Colonic mucosa (tissue), 4 donors: ENCODE data around the gene SEC22A. TPM values are rescaled to one million over a fixed set of nuclear protein-coding genes. Genes with fewer than 3 reads are reported as not detected.

Source experiments
- DNase-seq: peaks from one replicate; pipeline ENCODE4 v3.0.0-alpha.2; 2020
- H3K27ac ChIP-seq: fragments of 200-600 bp; one replicate; pipeline ENCODE4 v1.8.0; 2021
- H3K27me3 ChIP-seq: fragments of 200-600 bp; one replicate; pipeline ENCODE4 v1.8.0; 2021
- H3K36me3 ChIP-seq: fragments of 200-600 bp; one replicate; pipeline ENCODE4 v1.8.0; 2021
- H3K4me1 ChIP-seq: fragments of 200-600 bp; one replicate; pipeline ENCODE4 v1.8.0; 2021; ENCODE audit warnings: mild to moderate bottlenecking
- H3K4me3 ChIP-seq: fragments of 200-600 bp; one replicate; pipeline ENCODE4 v1.8.0; 2021
- H3K9ac ChIP-seq, 2 donors: one replicate each; pipeline ENCODE4 v1.7.0; 2013; ENCODE audit warnings: control low read depth in 2 of 2, low read depth in 2 of 2, low read length in 2 of 2
- H3K9me3 ChIP-seq: fragments of 200-600 bp; one replicate; pipeline ENCODE4 v1.8.0; 2021
- CTCF ChIP-seq: fragments of 200-600 bp; IDR thresholded peaks from one replicate; pipeline ENCODE4 v1.8.0; 2022; ENCODE audit warnings: antibody characterized with exemption, mild to moderate bottlenecking
- intact Hi-C: fragments of 100-400 bp; cut with DNase I; formaldehyde crosslinking; loops from one replicate; pipeline ENCODE4 v1.14.1; 2022
- total RNA-seq, 2 donors: library from RNA; stranded (reverse); fragmentation: NEBNext Ultra II Directional in 1 of 2; extraction: Animal tissue kit (Norgen Biotek cat#: 25700) in 1 of 2; gene quantifications; one replicate each; pipeline ENCODE4 v1.2.1, GENCODE V29; 2021
- donor health status: healthy.
- donor health status: DM: no; HTN: no; CAD: no.
- donor health status: DM: no; HTN: no; CAD: no.

SEC22A gene
- total RNA-seq, 2 donors from 2014 or later: 15.6 to 18.7 TPM

GRCh38 chr3:123311201-123311600, 109.5 kb downstream of the SEC22A start:
- intact Hi-C loops: no loop called here
- Histone ChIP-seq H3K36me3 (no peaks in the 10 kb centered on the region), H3K4me1 (no peaks in the 10 kb centered on the region), H3K4me3 (no peak overlapping the region), H3K27ac (no peak overlapping the region), H3K9me3 (no peaks in the 10 kb centered on the region), H3K9ac (no peak overlapping the region), H3K27me3 (no peaks in the 10 kb centered on the region)
- no peak for TF ChIP-seq CTCF
- no peak for DNase-seq

GRCh38 chr3:123312331-123313265, 110.9 kb downstream of the SEC22A start:
- intact Hi-C loops: no loop called here
- Histone ChIP-seq H3K4me3 (no peak overlapping the region), H3K27ac (no peak overlapping the region), H3K36me3 (no peaks in the 10 kb centered on the region), H3K27me3 (no peaks in the 10 kb centered on the region), H3K9ac (no peak overlapping the region), H3K9me3 (no peaks in the 10 kb centered on the region), H3K4me1 (no peaks in the 10 kb centered on the region)
- DNase-seq: no peak
- no peak for TF ChIP-seq CTCF

DNA sequence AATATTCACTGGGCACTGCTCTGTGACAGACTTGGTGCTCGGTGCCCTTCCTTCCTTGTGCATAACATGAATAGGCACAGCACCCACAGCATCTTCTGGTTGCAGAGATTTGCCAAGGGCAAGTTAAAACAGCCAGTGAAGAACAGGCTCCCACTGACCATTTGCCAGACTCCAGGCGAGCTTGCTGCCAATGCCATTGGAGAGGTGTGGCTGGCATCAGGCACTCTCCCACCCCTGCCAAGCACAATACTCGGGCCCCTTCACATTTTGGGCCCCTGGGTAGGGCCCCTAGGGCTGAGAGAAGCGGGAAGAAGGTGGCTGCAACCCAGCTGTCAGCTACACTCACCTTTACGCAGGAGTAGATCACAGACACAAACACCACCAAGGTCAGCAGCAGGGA, 112.1 kb downstream of the SEC22A start:
- no peak overlapping the region for H3K27ac ChIP-seq
- no peak for DNase-seq
- no peak overlapping the region for H3K9ac ChIP-seq
- intact Hi-C loops: no loop called here
- no peaks in the 10 kb centered on the region for H3K4me1 ChIP-seq
- no peak overlapping the region for H3K4me3 ChIP-seq
- H3K9me3 ChIP-seq: no peaks in the 10 kb centered on the region
- no peaks in the 10 kb centered on the region for H3K27me3 ChIP-seq
- H3K36me3 ChIP-seq: no peaks in the 10 kb centered on the region
- no peak for TF ChIP-seq CTCF

DNA sequence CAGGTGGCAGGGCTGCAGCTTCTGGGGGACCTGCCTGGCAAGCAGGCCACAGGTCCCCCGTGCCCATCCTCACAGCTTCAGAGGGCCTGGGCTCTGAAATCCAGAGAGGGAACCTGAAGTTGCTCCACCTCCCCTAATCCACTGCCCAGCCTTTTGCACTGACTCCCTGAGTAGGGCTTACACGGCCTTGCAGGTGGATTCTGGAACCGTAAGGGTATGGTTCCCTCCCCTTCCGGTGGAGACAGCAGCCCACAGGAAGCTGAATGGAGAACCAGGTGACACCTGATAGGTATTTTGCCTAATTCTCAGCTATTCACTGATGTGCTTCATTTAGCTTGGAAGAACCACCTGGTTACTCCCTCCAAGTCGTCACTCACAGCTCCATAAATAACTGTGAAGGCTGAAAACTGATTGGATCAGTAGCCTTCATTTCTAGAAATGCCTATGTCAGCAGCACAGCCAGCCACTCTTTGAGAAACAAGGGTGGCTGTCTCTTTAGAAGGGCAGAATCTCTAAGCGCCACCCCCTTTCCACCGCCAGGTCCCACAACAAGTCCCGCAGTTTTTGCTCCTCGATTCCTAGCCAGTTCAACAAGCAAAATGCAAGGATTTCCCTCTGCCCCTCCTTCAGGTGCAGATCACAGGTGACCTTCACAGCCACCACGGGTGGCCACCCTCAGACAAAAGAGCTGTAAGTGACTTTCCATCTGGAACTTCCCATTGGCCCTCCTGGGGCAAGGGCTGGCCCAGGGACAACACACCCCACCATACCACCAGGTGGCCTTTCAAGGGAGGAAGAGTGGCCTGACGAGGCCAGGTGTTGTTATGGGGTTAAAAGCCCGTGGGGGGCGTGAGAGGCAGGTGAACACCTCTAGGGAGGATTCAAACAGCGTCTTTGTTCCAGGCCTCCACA, 112.9 kb downstream of the SEC22A start:
- Histone ChIP-seq H3K36me3 (no peaks in the 10 kb centered on the region), H3K4me1 (no peaks in the 10 kb centered on the region), H3K9ac (no peak overlapping the region), H3K9me3 (no peaks in the 10 kb centered on the region), H3K4me3 (no peak overlapping the region), H3K27me3 (no peaks in the 10 kb centered on the region), H3K27ac (no peak overlapping the region)
- no peak for DNase-seq
- no peak for TF ChIP-seq CTCF
- intact Hi-C loops: no loop called here

DNA sequence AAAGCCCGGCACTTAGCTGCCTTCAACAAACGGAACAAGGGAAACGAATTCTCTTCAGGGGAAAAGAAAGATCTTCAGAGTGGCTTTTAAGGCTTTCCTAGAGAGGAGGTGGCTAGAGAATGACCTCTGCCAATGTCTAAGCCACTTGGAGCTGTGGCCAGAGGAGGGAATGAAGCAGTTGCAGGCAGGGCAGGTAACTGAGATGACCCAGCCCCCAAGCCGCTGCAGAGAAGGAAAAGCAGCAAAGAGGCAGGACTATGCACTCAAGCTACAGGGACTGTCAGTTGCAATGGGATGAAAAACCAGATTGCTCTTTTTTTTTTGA, 113.5 kb downstream of the SEC22A start:
- no peak overlapping the region for H3K27ac ChIP-seq
- no peaks in the 10 kb centered on the region for H3K36me3 ChIP-seq
- no peaks in the 10 kb centered on the region for H3K27me3 ChIP-seq
- no peak for DNase-seq
- H3K9ac ChIP-seq: no peak overlapping the region
- no peak overlapping the region for H3K4me3 ChIP-seq
- no peaks in the 10 kb centered on the region for H3K4me1 ChIP-seq
- no peak for TF ChIP-seq CTCF
- no peaks in the 10 kb centered on the region for H3K9me3 ChIP-seq
- intact Hi-C loops: no loop called here
